Activated CD4-positive, CD25-positive, alpha-beta regulatory T cell treated with anti-CD3 and anti-CD28 coated beads, Interleukin-2, amount 50 U/mL, for 24 hours (primary cell): ENCODE results near the gene TRIM2.

Experiments
- ATAC-seq, 2 donors: fragments of 150-1000 bp; cut with Tn5 transposase; one replicate each; pipeline ENCODE4 v1.10.0; 2021; ENCODE audit warnings: mild to moderate bottlenecking in 1 of 2, moderate library complexity in 1 of 2

TRIM2 gene

GRCh38 chr4:153341575-153342090, 137.4 kb downstream of the TRIM2 start:
- no peak for ATAC-seq

- no peak for ATAC-seq
Observed at GRCh38 chr4:153342751-153343552, 138.7 kb downstream of the TRIM2 start.

- ATAC-seq = peak; percentile 91 to 94
Observed at GRCh38 chr4:153344131-153345011, 140.1 kb downstream of the TRIM2 start, which contains the start of gene MND1. MND1 (plus strand) TSS chr4:153344688; CDS start chr4:153344738, 50 bp downstream.

GRCh38 chr4:153345012-153345981, 141.1 kb downstream of the TRIM2 start:
- ATAC-seq = peak; percentile 25 to 26

- ATAC-seq = no peak
Observed at GRCh38 chr4:153346031-153346430, 141.8 kb downstream of the TRIM2 start.

- no peak for ATAC-seq
Observed at GRCh38 chr4:153346563-153346962, 142.3 kb downstream of the TRIM2 start.

GRCh38 chr4:153347117-153347516, 142.9 kb downstream of the TRIM2 start:
- no peak for ATAC-seq

GRCh38 chr4:153348006-153348405, 143.8 kb downstream of the TRIM2 start:
- no peak for ATAC-seq

- no peak for ATAC-seq
Observed at GRCh38 chr4:153349206-153349805, 145.1 kb downstream of the TRIM2 start.

- no peak for ATAC-seq
Observed at GRCh38 chr4:153362184-153362583, 157.9 kb downstream of the TRIM2 start.

GRCh38 chr4:153364061-153364460, 159.8 kb downstream of the TRIM2 start:
- ATAC-seq = no peak

- no peak for ATAC-seq
Observed at GRCh38 chr4:153365003-153365402, 160.8 kb downstream of the TRIM2 start.

GRCh38 chr4:153366486-153366885, 162.2 kb downstream of the TRIM2 start:
- ATAC-seq = no peak

GRCh38 chr4:153367092-153367491, 162.8 kb downstream of the TRIM2 start:
- peak in 1 of 2 donors; percentile 57 for ATAC-seq

GRCh38 chr4:153369021-153369420, 164.8 kb downstream of the TRIM2 start:
- ATAC-seq = no peak

- ATAC-seq = peak; percentile 60 to 84
Observed at GRCh38 chr4:153371701-153372234, 167.5 kb downstream of the TRIM2 start.

GRCh38 chr4:153372967-153373562, 168.8 kb downstream of the TRIM2 start:
- ATAC-seq = no peak

GRCh38 chr4:153374442-153374841, 170.2 kb downstream of the TRIM2 start:
- no peak for ATAC-seq

GRCh38 chr4:153375303-153375702, 171.1 kb downstream of the TRIM2 start:
- ATAC-seq = no peak

- ATAC-seq = no peak
Observed at GRCh38 chr4:153383131-153383530, 178.9 kb downstream of the TRIM2 start.

GRCh38 chr4:153384160-153384559, 179.9 kb downstream of the TRIM2 start:
- no peak for ATAC-seq
